GM12878 (cell line): ENCODE data around the gene FBXL15. TPM values are rescaled to one million over a fixed set of nuclear protein-coding genes. Genes with fewer than 3 reads are reported as not detected.
A peak's percentile ranks its signal among the peaks of the same experiment; 100 is the strongest.

Experiments used
- ATF7 ChIP-seq: fragments of 450-650 bp; IDR thresholded peaks from 2 replicates; pipeline ENCODE4 v1.6.1; 2016; ENCODE audit warnings: low read depth, mild to moderate bottlenecking
- BACH1 ChIP-seq: fragments of 450-650 bp; IDR thresholded peaks from 2 replicates; pipeline ENCODE4 v1.6.1; 2017; ENCODE audit warnings: mild to moderate bottlenecking, borderline replicate concordance
- DPF2 ChIP-seq: fragments of 450-650 bp; IDR thresholded peaks from 2 replicates; pipeline ENCODE4 v1.6.1; 2017; ENCODE audit warnings: mild to moderate bottlenecking
- E4F1 ChIP-seq: fragments of 450-650 bp; IDR thresholded peaks from 2 replicates; pipeline ENCODE4 v1.6.1; 2018; ENCODE audit warnings: borderline replicate concordance, mild to moderate bottlenecking; ENCODE audit not compliant: partially characterized antibody
- FOXK2 ChIP-seq: fragments of 450-650 bp; IDR thresholded peaks from 2 replicates; pipeline ENCODE4 v1.6.1; 2017; ENCODE audit warnings: mild to moderate bottlenecking, moderate library complexity
- HDAC6 ChIP-seq: fragments of 200-600 bp; sonication (generic); IDR thresholded peaks from one replicate; pipeline ENCODE4 v1.8.0; 2017; ENCODE audit warnings: antibody characterized with exemption; ENCODE audit not compliant: unreplicated experiment
- IKZF2 ChIP-seq, 2 experiments: fragments of 450-650 bp; IDR thresholded peaks; 2 replicates each; pipeline ENCODE4 v1.6.1; 2017; ENCODE audit warnings: mild to moderate bottlenecking in 2 of 2, moderate library complexity in 2 of 2
- JUND ChIP-seq: IDR thresholded peaks from 2 replicates; pipeline ENCODE4 v1.6.1; 2012; ENCODE audit warnings: low read depth, mild to moderate bottlenecking, low read length, improper control_type of control experiment, moderate library complexity
- MEF2B ChIP-seq: fragments of 450-650 bp; IDR thresholded peaks from 2 replicates; pipeline ENCODE4 v1.6.1; 2018; ENCODE audit warnings: mild to moderate bottlenecking, moderate library complexity; ENCODE audit not compliant: partially characterized antibody, poor library complexity, severe bottlenecking
- PML ChIP-seq: IDR thresholded peaks from 2 replicates; pipeline ENCODE4 v1.6.1; 2012; ENCODE audit warnings: low read length, inconsistent platforms
- POLR2AphosphoS5 ChIP-seq: IDR thresholded peaks from 2 replicates; pipeline ENCODE4 v1.6.1; 2011; ENCODE audit warnings: mild to moderate bottlenecking, low read length, inconsistent platforms
- POU2F2 ChIP-seq: IDR thresholded peaks from 3 replicates; pipeline ENCODE4 v1.6.1; 2011; ENCODE audit warnings: low read depth, mild to moderate bottlenecking, low read length, borderline replicate concordance
- SIX5 ChIP-seq: IDR thresholded peaks from 2 replicates; pipeline ENCODE4 v1.6.1; 2011; ENCODE audit warnings: mild to moderate bottlenecking, low read depth, low read length, moderate library complexity; ENCODE audit not compliant: severe bottlenecking
- SUZ12 ChIP-seq: fragments of 200-600 bp; sonication (generic); IDR thresholded peaks from one replicate; pipeline ENCODE4 v1.6.1; 2018; ENCODE audit warnings: antibody characterized with exemption, mild to moderate bottlenecking; ENCODE audit not compliant: unreplicated experiment
- TCF7 ChIP-seq: IDR thresholded peaks from 2 replicates; pipeline ENCODE4 v1.6.1; 2014; ENCODE audit warnings: antibody characterized with exemption, borderline replicate concordance
- YY1 ChIP-seq: IDR thresholded peaks from 2 replicates; pipeline ENCODE4 v1.6.1; 2011; ENCODE audit warnings: low read depth, mild to moderate bottlenecking, low read length
- ZZZ3 ChIP-seq: IDR thresholded peaks from 2 replicates; pipeline ENCODE4 v1.6.1; 2011; ENCODE audit warnings: low read depth; ENCODE audit not compliant: control insufficient read depth, insufficient read length
- polyA plus RNA-seq, 11 experiments: library from polyadenylated mRNA; depleted of rRNA in 4 of 11; unstranded in 6 of 11; stranded (reverse) in 5 of 11; fragments of >200 nt; fragmentation: Nextera tagmentation in 4 of 11; fragmentation: Illumina TruSeq in 1 of 11; extraction: Ambion mirVana in 4 of 11; extraction: Trizol in 1 of 11; gene quantifications; 1 replicate in 1 of 11; 2 replicates in 10 of 11; pipeline versions ENCODE4 v1.2.1 to v1.2.3, GENCODE V29; 2011 to 2016; ENCODE audit warnings: inconsistent platforms in 2 of 11, missing spikeins in 2 of 11, low read depth in 1 of 11
- total RNA-seq, 4 experiments: library from RNA; depleted of rRNA in 3 of 4; stranded (reverse); fragments of >200 nt in 3 of 4; fragmentation: Illumina TruSeq in 1 of 4; extraction: Trizol in 1 of 4; gene quantifications; 2 replicates each; pipeline versions ENCODE4 v1.2.1 to v1.2.3, GENCODE V29; 2013 to 2021
- TF ChIP-seq, protein P1 (sequence below): fragments of 450-650 bp; IDR thresholded peaks from 2 replicates; pipeline ENCODE4 v1.6.1; 2014; ENCODE audit warnings: mild to moderate bottlenecking
- TF ChIP-seq, protein P2 (sequence below): IDR thresholded peaks from 2 replicates; pipeline ENCODE4 v1.6.1; 2011; ENCODE audit warnings: low read depth, low read length, improper control_type of control experiment, borderline replicate concordance
- TF ChIP-seq, protein P3 (sequence below): fragments of 450-650 bp; formaldehyde crosslinking; IDR thresholded peaks from 2 replicates; pipeline ENCODE4 v1.5.0; 2022; ENCODE audit warnings: mild to moderate bottlenecking, missing genetic modification characterization
- TF ChIP-seq, protein P4 (sequence below): fragments of 450-650 bp; IDR thresholded peaks from 2 replicates; pipeline ENCODE4 v1.6.1; 2016; ENCODE audit warnings: mild to moderate bottlenecking

Gene FBXL15
- total and polyA plus RNA-seq, 10 of the 15 experiments (the other 5 are each of a cell fraction or from before 2014, with no cell fraction given): 0.13 to 21.3 (median 7.9) TPM

DNA sequence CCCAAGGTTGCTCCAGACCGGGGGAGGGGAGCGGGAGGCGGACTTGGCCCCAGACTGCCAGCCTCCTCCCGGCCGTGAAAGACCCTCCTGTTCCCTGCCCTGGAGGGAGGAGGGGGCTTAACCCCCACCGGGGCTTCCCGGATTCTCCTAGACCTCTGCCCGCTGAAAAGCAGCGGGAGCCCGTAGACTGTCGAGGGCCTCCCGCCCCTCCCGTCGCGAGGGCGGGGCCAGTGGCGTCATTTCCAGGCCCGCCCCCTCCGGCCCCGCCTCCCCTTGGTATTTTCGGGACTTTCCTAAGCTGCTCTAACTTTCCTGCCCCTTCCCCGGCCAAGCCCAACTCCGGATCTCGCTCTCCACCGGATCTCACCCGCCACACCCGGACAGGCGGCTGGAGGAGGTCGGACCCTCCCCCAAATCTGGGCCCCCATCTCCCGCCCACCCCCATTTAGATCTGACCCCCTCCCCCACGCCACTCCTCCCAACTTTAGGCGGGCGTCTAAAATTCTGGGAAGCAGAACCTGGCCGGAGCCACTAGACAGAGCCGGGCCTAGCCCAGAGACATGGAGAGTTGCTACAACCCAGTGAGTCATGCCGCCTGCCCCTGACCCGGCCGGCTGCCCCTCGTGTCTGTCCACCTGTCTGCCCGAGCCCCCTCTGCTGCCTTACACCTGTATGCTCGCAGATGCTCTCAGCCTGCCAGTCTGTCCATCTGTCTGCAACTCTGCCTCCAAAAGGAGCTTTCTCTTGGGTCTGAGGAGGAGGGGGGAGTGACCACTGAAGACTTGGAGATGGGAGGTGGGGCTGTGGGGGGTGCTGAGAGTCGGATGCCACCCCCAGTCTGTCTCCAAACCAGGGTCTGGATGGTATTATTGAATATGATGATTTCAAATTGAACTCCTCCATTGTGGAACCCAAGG lies 25.0 kb upstream of the FBXL15 start, which contains the start of gene NFKB2 (continued):
- TF ChIP-seq, protein P1, sequence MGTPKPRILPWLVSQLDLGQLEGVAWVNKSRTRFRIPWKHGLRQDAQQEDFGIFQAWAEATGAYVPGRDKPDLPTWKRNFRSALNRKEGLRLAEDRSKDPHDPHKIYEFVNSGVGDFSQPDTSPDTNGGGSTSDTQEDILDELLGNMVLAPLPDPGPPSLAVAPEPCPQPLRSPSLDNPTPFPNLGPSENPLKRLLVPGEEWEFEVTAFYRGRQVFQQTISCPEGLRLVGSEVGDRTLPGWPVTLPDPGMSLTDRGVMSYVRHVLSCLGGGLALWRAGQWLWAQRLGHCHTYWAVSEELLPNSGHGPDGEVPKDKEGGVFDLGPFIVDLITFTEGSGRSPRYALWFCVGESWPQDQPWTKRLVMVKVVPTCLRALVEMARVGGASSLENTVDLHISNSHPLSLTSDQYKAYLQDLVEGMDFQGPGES: no peak
- TF ChIP-seq DPF2: peak; percentile 73
- TF ChIP-seq TCF7: no peak
- no peak for TF ChIP-seq ZZZ3
- TF ChIP-seq POU2F2: 0 out of 3 replicates have a peak, but pooled peaks have one; percentile 47
- no peak for TF ChIP-seq E4F1
- TF ChIP-seq SIX5: no peak
- no peak for TF ChIP-seq FOXK2
- TF ChIP-seq SUZ12: no peak
- TF ChIP-seq POLR2AphosphoS5: peak; percentile 55
- TF ChIP-seq, protein P2, sequence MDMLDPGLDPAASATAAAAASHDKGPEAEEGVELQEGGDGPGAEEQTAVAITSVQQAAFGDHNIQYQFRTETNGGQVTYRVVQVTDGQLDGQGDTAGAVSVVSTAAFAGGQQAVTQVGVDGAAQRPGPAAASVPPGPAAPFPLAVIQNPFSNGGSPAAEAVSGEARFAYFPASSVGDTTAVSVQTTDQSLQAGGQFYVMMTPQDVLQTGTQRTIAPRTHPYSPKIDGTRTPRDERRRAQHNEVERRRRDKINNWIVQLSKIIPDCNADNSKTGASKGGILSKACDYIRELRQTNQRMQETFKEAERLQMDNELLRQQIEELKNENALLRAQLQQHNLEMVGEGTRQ: no peak
- no peak for TF ChIP-seq PML
- TF ChIP-seq IKZF2 (IDR thresholded peaks at IDR 0.05): peak; percentile 89 to 91
- TF ChIP-seq YY1: no peak
- TF ChIP-seq BACH1: peak; percentile 82
- peak; percentile 42; the same call in 1 of the 2 replicates for TF ChIP-seq ATF7
- TF ChIP-seq JUND: no peak
- TF ChIP-seq, protein P3, sequence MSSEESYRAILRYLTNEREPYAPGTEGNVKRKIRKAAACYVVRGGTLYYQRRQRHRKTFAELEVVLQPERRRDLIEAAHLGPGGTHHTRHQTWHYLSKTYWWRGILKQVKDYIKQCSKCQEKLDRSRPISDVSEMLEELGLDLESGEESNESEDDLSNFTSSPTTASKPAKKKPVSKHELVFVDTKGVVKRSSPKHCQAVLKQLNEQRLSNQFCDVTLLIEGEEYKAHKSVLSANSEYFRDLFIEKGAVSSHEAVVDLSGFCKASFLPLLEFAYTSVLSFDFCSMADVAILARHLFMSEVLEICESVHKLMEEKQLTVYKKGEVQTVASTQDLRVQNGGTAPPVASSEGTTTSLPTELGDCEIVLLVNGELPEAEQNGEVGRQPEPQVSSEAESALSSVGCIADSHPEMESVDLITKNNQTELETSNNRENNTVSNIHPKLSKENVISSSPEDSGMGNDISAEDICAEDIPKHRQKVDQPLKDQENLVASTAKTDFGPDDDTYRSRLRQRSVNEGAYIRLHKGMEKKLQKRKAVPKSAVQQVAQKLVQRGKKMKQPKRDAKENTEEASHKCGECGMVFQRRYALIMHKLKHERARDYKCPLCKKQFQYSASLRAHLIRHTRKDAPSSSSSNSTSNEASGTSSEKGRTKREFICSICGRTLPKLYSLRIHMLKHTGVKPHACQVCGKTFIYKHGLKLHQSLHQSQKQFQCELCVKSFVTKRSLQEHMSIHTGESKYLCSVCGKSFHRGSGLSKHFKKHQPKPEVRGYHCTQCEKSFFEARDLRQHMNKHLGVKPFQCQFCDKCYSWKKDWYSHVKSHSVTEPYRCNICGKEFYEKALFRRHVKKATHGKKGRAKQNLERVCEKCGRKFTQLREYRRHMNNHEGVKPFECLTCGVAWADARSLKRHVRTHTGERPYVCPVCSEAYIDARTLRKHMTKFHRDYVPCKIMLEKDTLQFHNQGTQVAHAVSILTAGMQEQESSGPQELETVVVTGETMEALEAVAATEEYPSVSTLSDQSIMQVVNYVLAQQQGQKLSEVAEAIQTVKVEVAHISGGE (CRISPR knock-in tag): no peak
- TF ChIP-seq MEF2B: peak; percentile 46
- TF ChIP-seq HDAC6: no peak
- TF ChIP-seq, protein P4, sequence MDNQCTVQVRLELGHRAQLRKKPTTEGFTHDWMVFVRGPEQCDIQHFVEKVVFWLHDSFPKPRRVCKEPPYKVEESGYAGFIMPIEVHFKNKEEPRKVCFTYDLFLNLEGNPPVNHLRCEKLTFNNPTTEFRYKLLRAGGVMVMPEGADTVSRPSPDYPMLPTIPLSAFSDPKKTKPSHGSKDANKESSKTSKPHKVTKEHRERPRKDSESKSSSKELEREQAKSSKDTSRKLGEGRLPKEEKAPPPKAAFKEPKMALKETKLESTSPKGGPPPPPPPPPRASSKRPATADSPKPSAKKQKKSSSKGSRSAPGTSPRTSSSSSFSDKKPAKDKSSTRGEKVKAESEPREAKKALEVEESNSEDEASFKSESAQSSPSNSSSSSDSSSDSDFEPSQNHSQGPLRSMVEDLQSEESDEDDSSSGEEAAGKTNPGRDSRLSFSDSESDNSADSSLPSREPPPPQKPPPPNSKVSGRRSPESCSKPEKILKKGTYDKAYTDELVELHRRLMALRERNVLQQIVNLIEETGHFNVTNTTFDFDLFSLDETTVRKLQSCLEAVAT: no peak
